ENCODE results near the gene CDC42BPA. TPM values are rescaled to one million over a fixed set of nuclear protein-coding genes. Genes with fewer than 3 reads are reported as not detected.
"Not testable (repeated sequence)": the region's sequence is repeated elsewhere in the genome, so short reads cannot be mapped to it uniquely, and the experiment has no call there.

CDC42BPA gene
- polyA plus RNA-seq, 4 donors: 10.8 to 19.9 (median 13.8) TPM

DNA sequence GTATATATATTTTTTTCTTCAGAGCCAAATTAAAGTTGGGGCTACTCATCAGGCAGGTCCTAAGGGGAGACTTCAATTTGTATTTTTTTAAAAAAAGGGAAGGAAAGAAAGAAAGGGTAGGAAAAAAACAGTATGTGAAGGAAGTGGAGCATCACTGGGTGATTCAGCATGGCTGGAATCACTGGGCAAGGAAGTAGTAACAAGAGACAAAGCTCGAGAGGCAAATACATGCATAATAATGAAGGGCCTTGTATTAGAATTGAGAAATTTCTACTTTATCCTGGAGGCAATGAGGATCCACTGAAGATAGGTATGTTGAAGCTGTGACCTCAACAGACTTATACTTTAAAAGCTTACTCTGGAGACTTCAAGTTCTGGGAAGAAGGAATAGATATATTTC is 193.8 kb downstream of the CDC42BPA start:
- H3K9me3 ChIP-seq (ENCODE audit: control insufficient read depth in 2 of 2, insufficient read depth in 1 of 2, low read depth in 1 of 2, low read length in 1 of 2): no peaks in the 10 kb centered on the region
- H3K4me3 ChIP-seq (ENCODE audit: low read depth in 1 of 3, low read length in 3 of 3): no peak overlapping the region
- DNase-seq (no peak), FAIRE-seq (no peak)
- peaks cover 0 to 8% (median 0%) of the 10 kb centered on the region in 3 donors for H3K36me3 ChIP-seq (ENCODE audit: control insufficient read depth in 3 of 3, insufficient read depth in 2 of 3, low read depth in 1 of 3, low read length in 3 of 3)
- no peaks in the 10 kb centered on the region for H3K27me3 ChIP-seq (ENCODE audit: control insufficient read depth in 3 of 3, insufficient read depth in 3 of 3, low read length in 3 of 3)
- no peaks in the 10 kb centered on the region for H3K4me1 ChIP-seq (ENCODE audit: control insufficient read depth in 3 of 3, insufficient read depth in 2 of 3, low read depth in 1 of 3, low read length in 2 of 3)
- WGBS, 3 donors: 85 to 92% (median 90%) methylated on average over 1 of the region's 1 CpG
- H3K27ac ChIP-seq (ENCODE audit: low read depth in 1 of 3, low read length in 2 of 3): no peak overlapping the region

DNA sequence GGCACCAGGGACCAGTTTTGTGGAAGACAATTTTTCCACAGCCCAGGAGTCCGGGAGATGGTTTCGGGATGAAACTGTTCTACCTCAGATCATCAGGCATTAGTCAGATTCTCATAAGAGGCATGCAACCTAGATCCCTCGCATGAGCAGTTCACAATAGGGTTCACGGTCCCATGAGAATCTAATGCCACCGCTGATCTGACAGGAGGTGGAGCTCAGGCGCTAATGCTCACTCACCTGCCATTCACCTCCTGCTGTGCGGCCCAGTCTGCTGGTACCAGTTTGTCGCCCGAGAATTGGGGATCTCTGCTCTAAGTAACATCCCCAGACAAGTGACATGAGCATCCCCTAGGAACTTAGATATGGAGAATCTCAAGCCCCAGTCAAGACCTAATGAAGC is 197.5 kb downstream of the CDC42BPA start:
- Histone ChIP-seq H3K36me3 (ENCODE audit: control insufficient read depth in 3 of 3, insufficient read depth in 2 of 3, low read depth in 1 of 3, low read length in 3 of 3) (peaks cover 0 to 5% (median 3%) of the 10 kb centered on the region in 3 donors), H3K27me3 (ENCODE audit: control insufficient read depth in 3 of 3, insufficient read depth in 3 of 3, low read length in 3 of 3) (no peaks in the 10 kb centered on the region), H3K4me3 (ENCODE audit: low read depth in 1 of 3, low read length in 3 of 3) (no peak overlapping the region), H3K4me1 (ENCODE audit: control insufficient read depth in 3 of 3, insufficient read depth in 2 of 3, low read depth in 1 of 3, low read length in 2 of 3) (no peaks in the 10 kb centered on the region), H3K27ac (ENCODE audit: low read depth in 1 of 3, low read length in 2 of 3) (no peak overlapping the region), H3K9me3 (ENCODE audit: control insufficient read depth in 2 of 2, insufficient read depth in 1 of 2, low read depth in 1 of 2, low read length in 1 of 2) (no peaks in the 10 kb centered on the region)
- WGBS, 3 donors: 64 to 81% (median 80%) methylated on average over 9 of the region's 9 CpGs
- DNase-seq (peak; percentile 15 to 50), FAIRE-seq (no peak)

DNA sequence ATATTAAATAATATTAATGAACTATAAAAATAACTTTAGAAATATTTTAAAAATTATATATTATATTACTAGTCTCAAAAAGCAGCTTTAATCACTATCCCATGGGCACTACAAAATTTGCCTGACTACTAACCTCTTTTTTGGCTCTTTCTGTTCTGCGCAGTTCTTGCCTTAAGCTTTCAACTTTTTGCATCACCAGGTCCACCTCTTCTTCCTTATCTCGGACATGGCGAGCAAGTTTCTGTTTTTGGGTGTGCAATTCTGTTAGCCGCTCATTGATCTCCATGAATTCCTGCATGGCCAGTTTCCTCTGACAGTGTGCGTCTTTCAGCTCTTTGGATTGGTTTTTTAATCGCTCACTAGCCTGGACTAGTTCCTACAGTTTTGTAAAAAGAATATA is 205.8 kb downstream of the CDC42BPA start:
- Histone ChIP-seq H3K4me1 (ENCODE audit: control insufficient read depth in 3 of 3, insufficient read depth in 2 of 3, low read depth in 1 of 3, low read length in 2 of 3) (no peaks in the 10 kb centered on the region), H3K9me3 (ENCODE audit: control insufficient read depth in 2 of 2, insufficient read depth in 1 of 2, low read depth in 1 of 2, low read length in 1 of 2) (no peaks in the 10 kb centered on the region), H3K4me3 (ENCODE audit: low read depth in 1 of 3, low read length in 3 of 3) (no peak overlapping the region), H3K27ac (ENCODE audit: low read depth in 1 of 3, low read length in 2 of 3) (no peak overlapping the region), H3K27me3 (ENCODE audit: control insufficient read depth in 3 of 3, insufficient read depth in 3 of 3, low read length in 3 of 3) (no peaks in the 10 kb centered on the region), H3K36me3 (ENCODE audit: control insufficient read depth in 3 of 3, insufficient read depth in 2 of 3, low read depth in 1 of 3, low read length in 3 of 3) (peaks cover 0 to 8% (median 6%) of the 10 kb centered on the region in 3 donors)
- DNase-seq: no peak
- no peak for FAIRE-seq
- WGBS, 3 donors: 92 to 95% (median 95%) methylated on average over 6 of the region's 6 CpGs

DNA sequence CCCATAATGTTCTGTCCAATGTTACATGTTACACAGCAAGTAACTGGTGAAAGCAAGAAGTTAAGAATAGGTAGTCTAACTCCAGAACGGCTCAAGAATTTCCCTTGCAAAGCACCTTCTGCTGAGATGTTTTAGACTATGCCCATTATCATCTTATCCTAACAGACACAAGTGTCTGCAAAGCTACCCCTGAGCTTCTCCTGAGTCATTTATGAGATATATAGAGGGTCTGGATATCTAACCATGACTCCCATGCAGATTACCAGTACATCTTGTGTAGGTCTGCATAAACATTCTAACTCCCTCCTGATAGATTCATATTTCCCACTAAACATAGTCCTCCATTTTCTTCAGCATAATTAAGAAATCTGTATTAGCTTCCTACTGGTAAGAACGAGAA is 206.5 kb downstream of the CDC42BPA start:
- FAIRE-seq: no peak
- 87 to 93% (median 90%) methylated on average over 2 of the region's 2 CpGs for WGBS, 3 donors
- no peak overlapping the region for H3K27ac ChIP-seq (ENCODE audit: low read depth in 1 of 3, low read length in 2 of 3)
- H3K4me3 ChIP-seq (ENCODE audit: low read depth in 1 of 3, low read length in 3 of 3): no peak overlapping the region
- no peak for DNase-seq
- H3K9me3 ChIP-seq (ENCODE audit: control insufficient read depth in 2 of 2, insufficient read depth in 1 of 2, low read depth in 1 of 2, low read length in 1 of 2): no peaks in the 10 kb centered on the region
- no peaks in the 10 kb centered on the region for H3K27me3 ChIP-seq (ENCODE audit: control insufficient read depth in 3 of 3, insufficient read depth in 3 of 3, low read length in 3 of 3)
- no peaks in the 10 kb centered on the region for H3K4me1 ChIP-seq (ENCODE audit: control insufficient read depth in 3 of 3, insufficient read depth in 2 of 3, low read depth in 1 of 3, low read length in 2 of 3)
- peaks cover 0 to 8% (median 3%) of the 10 kb centered on the region in 3 donors for H3K36me3 ChIP-seq (ENCODE audit: control insufficient read depth in 3 of 3, insufficient read depth in 2 of 3, low read depth in 1 of 3, low read length in 3 of 3)

DNA sequence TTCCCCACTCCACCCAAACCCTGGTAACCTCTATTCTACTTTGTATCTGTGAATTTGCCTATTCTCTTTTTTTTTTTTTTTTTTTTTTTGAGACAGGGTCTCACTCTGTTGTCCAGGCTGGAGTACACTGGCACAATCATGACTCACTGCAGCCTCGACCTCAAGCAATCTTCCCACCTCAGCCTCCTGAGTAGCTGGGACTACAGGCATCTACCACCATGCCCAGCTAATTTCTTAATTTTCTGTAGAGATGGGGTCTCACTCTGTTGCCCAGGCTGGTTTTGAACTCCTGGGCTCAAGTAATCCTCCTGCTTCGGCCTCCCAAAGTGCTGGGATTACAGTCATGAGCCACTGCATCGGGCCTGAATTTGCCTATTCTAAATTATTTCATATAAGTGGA is 213.0 kb downstream of the CDC42BPA start:
- not testable (repeated sequence) for DNase-seq; H3K27ac ChIP-seq (ENCODE audit: low read depth in 1 of 3, low read length in 2 of 3); H3K9me3 ChIP-seq (ENCODE audit: control insufficient read depth in 2 of 2, insufficient read depth in 1 of 2, low read depth in 1 of 2, low read length in 1 of 2); H3K4me1 ChIP-seq (ENCODE audit: control insufficient read depth in 3 of 3, insufficient read depth in 2 of 3, low read depth in 1 of 3, low read length in 2 of 3); H3K4me3 ChIP-seq (ENCODE audit: low read depth in 1 of 3, low read length in 3 of 3); FAIRE-seq; H3K36me3 ChIP-seq (ENCODE audit: control insufficient read depth in 3 of 3, insufficient read depth in 2 of 3, low read depth in 1 of 3, low read length in 3 of 3); H3K27me3 ChIP-seq (ENCODE audit: control insufficient read depth in 3 of 3, insufficient read depth in 3 of 3, low read length in 3 of 3)
- 85 to 93% (median 89%) methylated on average over 3 of the region's 3 CpGs for WGBS, 3 donors

DNA sequence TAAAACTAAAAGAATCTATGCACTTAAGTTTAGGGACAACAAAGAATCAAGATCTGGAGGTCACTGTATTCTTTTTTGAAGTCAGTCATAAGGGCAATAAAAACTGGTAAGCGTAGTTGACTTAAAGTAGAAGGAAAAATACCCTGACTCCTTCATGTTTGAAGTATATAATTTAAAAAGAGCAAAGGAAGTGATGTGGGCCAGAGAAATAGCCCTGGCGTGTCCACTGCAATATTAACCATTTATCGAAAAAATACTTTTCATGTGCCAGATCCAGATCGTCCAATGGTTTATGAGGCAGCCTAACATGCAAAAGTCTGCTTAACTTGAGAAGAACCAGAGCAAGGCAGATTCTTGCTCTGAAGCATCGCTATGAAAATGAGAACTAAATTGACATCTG is 216.2 kb downstream of the CDC42BPA start:
- DNase-seq (peak in 1 of 2 donors; percentile 51), FAIRE-seq (no peak)
- H3K27me3 ChIP-seq (ENCODE audit: control insufficient read depth in 3 of 3, insufficient read depth in 3 of 3, low read length in 3 of 3): no peaks in the 10 kb centered on the region
- WGBS, 3 donors: 26 to 67% (median 40%) methylated on average over 5 of the region's 5 CpGs
- no peak overlapping the region for H3K4me3 ChIP-seq (ENCODE audit: low read depth in 1 of 3, low read length in 3 of 3)
- H3K27ac ChIP-seq (ENCODE audit: low read depth in 1 of 3, low read length in 2 of 3): peak overlapping the region in 1 of 3 donors; percentile 1
- H3K36me3 ChIP-seq (ENCODE audit: control insufficient read depth in 3 of 3, insufficient read depth in 2 of 3, low read depth in 1 of 3, low read length in 3 of 3): peaks cover 0 to 2% (median 0%) of the 10 kb centered on the region in 3 donors
- H3K9me3 ChIP-seq (ENCODE audit: control insufficient read depth in 2 of 2, insufficient read depth in 1 of 2, low read depth in 1 of 2, low read length in 1 of 2): no peaks in the 10 kb centered on the region
- H3K4me1 ChIP-seq (ENCODE audit: control insufficient read depth in 3 of 3, insufficient read depth in 2 of 3, low read depth in 1 of 3, low read length in 2 of 3): peaks cover 0 to 16% (median 6%) of the 10 kb centered on the region in 3 donors

DNA sequence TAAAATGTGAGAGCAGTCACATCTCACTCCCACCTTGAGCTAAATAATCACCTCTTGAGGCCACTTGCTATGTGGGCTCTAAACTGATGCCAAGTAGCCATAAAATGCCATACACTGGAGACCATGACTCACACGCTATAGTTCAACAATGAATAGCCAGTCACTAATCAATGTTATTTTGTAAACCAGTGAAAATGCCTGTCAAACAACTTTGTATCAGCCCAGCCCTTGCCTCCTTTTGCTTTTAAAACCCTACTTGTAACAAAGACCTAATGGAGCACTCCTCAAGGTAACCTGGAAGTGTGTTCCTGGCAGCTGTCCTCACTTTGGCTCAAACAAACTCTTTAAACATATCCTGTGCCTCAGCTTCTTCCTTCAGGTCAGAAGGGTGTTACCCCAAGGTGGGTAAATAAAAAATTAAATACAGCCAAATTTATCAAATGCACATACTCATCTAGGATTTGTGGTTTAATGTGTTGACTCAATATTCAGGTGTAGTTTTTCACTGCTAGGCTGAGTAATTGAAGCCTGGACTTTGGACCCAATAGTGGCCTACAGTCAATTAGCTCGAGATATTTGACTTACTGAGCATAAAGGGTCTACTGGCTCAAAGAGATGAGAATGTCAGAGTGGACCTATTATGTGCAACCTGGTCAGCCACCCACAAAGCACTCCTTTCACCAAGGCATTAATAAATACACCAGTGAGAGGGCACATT is 223.9 kb downstream of the CDC42BPA start:
- FAIRE-seq: no peak
- Histone ChIP-seq H3K4me3 (ENCODE audit: low read depth in 1 of 3, low read length in 3 of 3) (no peak overlapping the region), H3K27me3 (ENCODE audit: control insufficient read depth in 3 of 3, insufficient read depth in 3 of 3, low read length in 3 of 3) (no peaks in the 10 kb centered on the region), H3K27ac (ENCODE audit: low read depth in 1 of 3, low read length in 2 of 3) (peak overlapping the region; percentile 44 to 78 (median 74)), H3K9me3 (ENCODE audit: control insufficient read depth in 2 of 2, insufficient read depth in 1 of 2, low read depth in 1 of 2, low read length in 1 of 2) (no peaks in the 10 kb centered on the region), H3K4me1 (ENCODE audit: control insufficient read depth in 3 of 3, insufficient read depth in 2 of 3, low read depth in 1 of 3, low read length in 2 of 3) (peaks cover 4 to 16% (median 11%) of the 10 kb centered on the region in 3 donors), H3K36me3 (ENCODE audit: control insufficient read depth in 3 of 3, insufficient read depth in 2 of 3, low read depth in 1 of 3, low read length in 3 of 3) (peaks cover 0 to 8% (median 0%) of the 10 kb centered on the region in 3 donors)
- 13 to 58% (median 18%) methylated on average over 2 of the region's 2 CpGs for WGBS, 3 donors
- peak; percentile 87 for DNase-seq

DNA sequence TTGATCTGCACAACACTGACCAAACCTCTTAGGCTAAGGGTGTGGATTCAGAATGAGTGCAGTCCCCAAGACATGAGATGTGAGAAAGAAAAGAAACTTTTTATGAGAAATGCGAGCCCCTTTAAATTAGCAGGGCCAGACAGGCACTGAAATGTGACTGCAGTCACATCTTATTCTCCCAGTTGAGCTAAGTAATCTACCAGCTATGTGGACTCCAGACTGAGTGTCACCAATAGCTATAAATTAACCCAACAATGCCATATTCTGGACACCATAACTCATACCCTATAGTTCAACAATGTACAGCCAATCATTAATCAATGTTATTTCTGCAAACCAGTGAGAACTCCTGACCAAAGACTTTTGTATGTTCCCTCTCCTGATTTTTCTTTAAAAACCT is 225.0 kb downstream of the CDC42BPA start:
- peak overlapping the region in 1 of 3 donors; percentile 37 for H3K27ac ChIP-seq (ENCODE audit: low read depth in 1 of 3, low read length in 2 of 3)
- H3K4me3 ChIP-seq (ENCODE audit: low read depth in 1 of 3, low read length in 3 of 3): no peak overlapping the region
- DNase-seq: peak; percentile 19 to 38
- no peak for FAIRE-seq
- no peaks in the 10 kb centered on the region for H3K27me3 ChIP-seq (ENCODE audit: control insufficient read depth in 3 of 3, insufficient read depth in 3 of 3, low read length in 3 of 3)
- peaks cover 0 to 11% (median 0%) of the 10 kb centered on the region in 3 donors for H3K36me3 ChIP-seq (ENCODE audit: control insufficient read depth in 3 of 3, insufficient read depth in 2 of 3, low read depth in 1 of 3, low read length in 3 of 3)
- peaks cover 4 to 16% (median 10%) of the 10 kb centered on the region in 3 donors for H3K4me1 ChIP-seq (ENCODE audit: control insufficient read depth in 3 of 3, insufficient read depth in 2 of 3, low read depth in 1 of 3, low read length in 2 of 3)
- WGBS, 3 donors: 86 to 100% (median 90%) methylated on average over 1 of the region's 1 CpG
- H3K9me3 ChIP-seq (ENCODE audit: control insufficient read depth in 2 of 2, insufficient read depth in 1 of 2, low read depth in 1 of 2, low read length in 1 of 2): no peaks in the 10 kb centered on the region
